ENCODE measurements around the gene RANBP10.

RANBP10 gene

GRCh38 chr16:67713647-67714273 is 92.6 kb downstream of the RANBP10 start:
- DNase-seq (ENCODE audit: extremely low spot score): no peak
- ChIA-PET CTCF (interaction anchor here (0.7 to 1.9 kb wide), 6 partner anchors 29 to 226 kb away, joined by 3 to 4 read pairs (median 3); partner anchors contain the start of gene CARMIL2), POLR2A (no interaction called here)
- TF ChIP-seq, protein P1, sequence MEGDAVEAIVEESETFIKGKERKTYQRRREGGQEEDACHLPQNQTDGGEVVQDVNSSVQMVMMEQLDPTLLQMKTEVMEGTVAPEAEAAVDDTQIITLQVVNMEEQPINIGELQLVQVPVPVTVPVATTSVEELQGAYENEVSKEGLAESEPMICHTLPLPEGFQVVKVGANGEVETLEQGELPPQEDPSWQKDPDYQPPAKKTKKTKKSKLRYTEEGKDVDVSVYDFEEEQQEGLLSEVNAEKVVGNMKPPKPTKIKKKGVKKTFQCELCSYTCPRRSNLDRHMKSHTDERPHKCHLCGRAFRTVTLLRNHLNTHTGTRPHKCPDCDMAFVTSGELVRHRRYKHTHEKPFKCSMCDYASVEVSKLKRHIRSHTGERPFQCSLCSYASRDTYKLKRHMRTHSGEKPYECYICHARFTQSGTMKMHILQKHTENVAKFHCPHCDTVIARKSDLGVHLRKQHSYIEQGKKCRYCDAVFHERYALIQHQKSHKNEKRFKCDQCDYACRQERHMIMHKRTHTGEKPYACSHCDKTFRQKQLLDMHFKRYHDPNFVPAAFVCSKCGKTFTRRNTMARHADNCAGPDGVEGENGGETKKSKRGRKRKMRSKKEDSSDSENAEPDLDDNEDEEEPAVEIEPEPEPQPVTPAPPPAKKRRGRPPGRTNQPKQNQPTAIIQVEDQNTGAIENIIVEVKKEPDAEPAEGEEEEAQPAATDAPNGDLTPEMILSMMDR (IDR thresholded peaks at IDR 0.05; ENCODE audit: control extremely low read depth, extremely low read depth, low read depth, missing control alignments): no peak

- ChIA-PET CTCF (interaction anchor here (1.1 kb wide), 1 partner anchor 43 kb away, joined by 3 read pairs; no protein-coding TSS in a partner anchor), POLR2A (no interaction called here)
- TF ChIP-seq, protein P1 (IDR thresholded peaks at IDR 0.05; ENCODE audit: control extremely low read depth, extremely low read depth, low read depth, missing control alignments): no peak
- no peak for DNase-seq (ENCODE audit: extremely low spot score)
Observed at GRCh38 chr16:67710607-67711006, 95.8 kb downstream of the RANBP10 start.

DNA sequence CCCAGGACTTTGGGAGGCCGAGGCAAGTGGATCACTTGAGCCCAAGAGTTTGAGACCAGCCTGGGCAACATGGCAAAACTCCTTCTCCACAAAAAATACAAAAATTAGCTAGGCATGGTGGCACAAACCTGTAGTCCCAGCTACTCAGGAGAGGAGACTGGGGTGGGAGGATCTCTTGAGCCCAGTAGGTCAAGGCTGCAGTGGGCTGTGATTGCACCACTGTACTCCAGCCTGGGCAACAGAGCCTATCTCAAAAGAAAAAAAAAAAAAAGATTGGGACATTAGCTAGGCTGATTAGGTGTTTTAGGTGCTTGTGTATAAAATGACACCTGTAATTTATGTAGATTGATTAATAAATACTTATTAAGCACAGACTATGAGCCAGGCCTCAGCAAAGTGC is 97.3 kb downstream of the RANBP10 start:
- POLR2A ChIA-PET: no interaction called here
- DNase-seq (ENCODE audit: extremely low spot score): no peak
- CTCF ChIA-PET: interaction anchor here (1.6 to 2.3 kb wide), 2 partner anchors 10 to 37 kb away, joined by 3 to 8 read pairs; partner anchors contain the start of gene GFOD2
- TF ChIP-seq, protein P1 (IDR thresholded peaks at IDR 0.05; ENCODE audit: control extremely low read depth, extremely low read depth, low read depth, missing control alignments): no peak

- TF ChIP-seq, protein P1 (IDR thresholded peaks at IDR 0.05; ENCODE audit: control extremely low read depth, extremely low read depth, low read depth, missing control alignments): no peak
- CTCF ChIA-PET: interaction anchor here (0.6 to 2.3 kb wide), 3 partner anchors 9 to 36 kb away, joined by 3 to 8 read pairs (median 3); partner anchors contain the start of gene GFOD2
- no peak for DNase-seq (ENCODE audit: extremely low spot score)
- POLR2A ChIA-PET: no interaction called here
Observed at GRCh38 chr16:67708368-67708771, 98.0 kb downstream of the RANBP10 start.

DNA sequence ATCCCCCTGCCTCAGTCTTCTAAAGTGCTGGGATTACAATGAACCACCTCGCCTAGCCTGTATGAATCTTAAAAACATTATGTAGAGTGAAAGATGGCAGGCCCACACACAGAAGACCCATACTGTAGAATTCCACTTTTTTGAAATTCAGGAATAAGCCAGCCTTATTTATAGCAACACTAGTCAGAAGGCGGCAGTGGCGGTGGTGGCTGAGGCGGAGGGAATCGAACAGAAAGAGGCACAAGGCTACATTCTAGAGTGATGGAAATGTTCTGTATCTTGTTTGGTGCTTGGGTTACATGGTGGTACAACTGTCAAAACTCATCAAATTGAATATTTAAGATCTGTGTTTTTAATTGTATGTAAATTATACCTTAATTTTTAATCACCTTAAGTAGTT is 98.6 kb downstream of the RANBP10 start:
- CTCF ChIA-PET: interaction anchor here (0.6 to 2.3 kb wide), 2 partner anchors 9 to 35 kb away, joined by 3 to 8 read pairs; no protein-coding TSS in a partner anchor
- no peak for DNase-seq (ENCODE audit: extremely low spot score)
- TF ChIP-seq, protein P1 (IDR thresholded peaks at IDR 0.05; ENCODE audit: control extremely low read depth, extremely low read depth, low read depth, missing control alignments): no peak
- POLR2A ChIA-PET: no interaction called here

DNA sequence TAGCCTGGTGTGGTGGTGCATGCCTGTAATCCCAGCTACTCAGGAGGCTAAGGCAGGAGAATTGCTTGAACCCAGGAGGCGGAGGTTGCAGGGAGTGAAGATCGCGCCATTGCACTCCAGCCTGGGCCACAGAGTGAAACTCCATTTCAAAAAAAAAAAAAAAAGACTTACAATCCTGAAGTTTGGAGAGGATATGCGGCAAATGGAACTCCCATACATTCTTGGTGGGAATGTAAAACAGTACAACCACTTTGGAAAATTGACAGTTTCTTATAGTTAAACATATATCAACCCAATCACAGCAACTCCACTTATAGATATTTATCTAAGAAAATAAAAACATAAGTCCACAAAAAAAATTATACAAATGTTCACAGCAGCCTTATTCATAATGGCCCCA is 99.2 kb downstream of the RANBP10 start:
- POLR2A ChIA-PET: no interaction called here
- CTCF ChIA-PET: no interaction called here
- no peak for DNase-seq (ENCODE audit: extremely low spot score)
- TF ChIP-seq, protein P1 (IDR thresholded peaks at IDR 0.05; ENCODE audit: control extremely low read depth, extremely low read depth, low read depth, missing control alignments): no peak

Measured in GM10248 (cell line).